Body of pancreas (tissue), 4 donors: ENCODE measurements around the gene MESD.

Experiments used
- CTCF ChIP-seq, 7 experiments: fragments of 450-650 bp in 4 of 7; fragments of 200-600 bp in 3 of 7; sonication (generic) in 3 of 7; IDR thresholded peaks; one replicate each; pipeline ENCODE4 v1.5.1; 2016 to 2019; ENCODE audit warnings: antibody characterized with exemption in 7 of 7
- POLR2A ChIP-seq, 3 donors: fragments of 450-650 bp; IDR thresholded peaks; one replicate each; pipeline ENCODE4 v1.6.1; 2016; ENCODE audit warnings: antibody characterized with exemption in 3 of 3, mild to moderate bottlenecking in 2 of 3

GRCh38 chr15:80946576-80946975 is 43.0 kb downstream of the MESD start:
- TF ChIP-seq CTCF (IDR thresholded peaks at IDR 0.05) (no peak), POLR2A (IDR thresholded peaks at IDR 0.05) (no peak)
